ENCODE measurements around the gene PARD3.

GRCh38 chr10:34589275-34589674 lies 225.8 kb downstream of the PARD3 start:
- TF ChIP-seq EGR1 (IDR thresholded peaks at IDR 0.05; ENCODE audit: borderline replicate concordance in 1 of 2, low read depth in 2 of 2, low read length in 2 of 2), result no peak
- TF ChIP-seq ESRRA (IDR thresholded peaks at IDR 0.05; ENCODE audit: low read length), result no peak
- no peak for TF ChIP-seq CEBPB (IDR thresholded peaks at IDR 0.05; ENCODE audit: borderline replicate concordance in 1 of 2, low read depth in 2 of 2, low read length in 2 of 2)
- TF ChIP-seq CHD2 (IDR thresholded peaks at IDR 0.05; ENCODE audit: borderline replicate concordance, low read depth, low read length), result no peak
- TF ChIP-seq REST (IDR thresholded peaks at IDR 0.05; ENCODE audit: low read depth, low read length), result no peak
- TF ChIP-seq EZH2 (IDR thresholded peaks at IDR 0.05; ENCODE audit: borderline replicate concordance, control insufficient read depth, low read depth, low read length), result no peak

All from GM12878 (cell line).